GM19099 (cell line): ENCODE results near the gene CUL9.

ENCODE experiments used
- POLR2A ChIP-seq: IDR thresholded peaks from 3 replicates; pipeline ENCODE4 v1.6.1; 2011; ENCODE audit warnings: low read depth; ENCODE audit not compliant: insufficient read length; ENCODE audit errors: extremely low read depth

Gene CUL9

GRCh38 chr6:43263314-43264178 lies 81.5 kb downstream of the CUL9 start:
- TF ChIP-seq POLR2A: no peak

DNA sequence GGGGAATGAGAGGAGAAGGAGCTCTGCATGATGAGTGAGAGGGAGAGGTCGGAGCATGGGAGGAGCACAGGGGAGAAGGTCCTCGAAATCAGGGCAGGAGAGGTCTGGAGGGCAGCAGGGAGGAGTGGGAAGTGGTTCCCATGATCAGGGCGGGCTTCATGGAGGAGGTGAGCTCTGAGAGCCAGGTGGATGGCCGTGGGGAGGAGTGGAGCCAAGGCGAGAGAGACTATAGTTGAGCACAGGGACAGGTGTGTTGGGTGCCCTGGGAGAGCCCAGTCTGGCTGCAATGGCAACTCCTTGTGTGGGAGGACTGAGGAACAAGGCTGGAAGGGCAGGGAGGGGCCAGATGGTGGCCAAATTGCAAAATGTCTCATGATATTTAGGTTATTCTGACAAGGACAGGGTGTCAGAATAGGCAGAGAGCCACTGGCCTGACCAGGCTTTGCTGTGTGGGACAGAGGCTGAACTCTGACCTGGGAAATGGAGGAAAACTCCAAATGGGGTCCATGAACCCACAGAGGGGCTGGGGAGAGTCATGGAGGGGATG lies 82.7 kb downstream of the CUL9 start:
- TF ChIP-seq POLR2A: no peak

DNA sequence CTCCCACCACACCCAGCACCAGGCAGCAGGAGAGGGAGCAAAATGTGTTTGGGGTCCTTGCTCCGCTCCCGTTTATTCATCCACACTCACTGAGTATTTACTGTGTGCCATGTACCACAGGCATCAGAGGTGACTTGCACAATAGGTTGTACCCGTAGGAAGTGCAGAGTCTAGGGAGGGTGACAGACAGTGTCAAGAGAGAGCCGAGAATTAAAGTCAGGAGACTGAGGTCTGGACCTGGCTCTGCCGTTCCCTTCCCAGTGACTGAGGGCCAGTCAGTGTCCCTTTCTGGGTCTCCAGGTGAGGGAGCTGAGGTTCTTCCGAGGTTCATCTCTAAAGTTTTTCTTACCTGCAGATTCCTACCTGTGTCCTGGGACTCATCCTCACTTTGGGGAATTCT lies 83.6 kb downstream of the CUL9 start:
- no peak for TF ChIP-seq POLR2A

DNA sequence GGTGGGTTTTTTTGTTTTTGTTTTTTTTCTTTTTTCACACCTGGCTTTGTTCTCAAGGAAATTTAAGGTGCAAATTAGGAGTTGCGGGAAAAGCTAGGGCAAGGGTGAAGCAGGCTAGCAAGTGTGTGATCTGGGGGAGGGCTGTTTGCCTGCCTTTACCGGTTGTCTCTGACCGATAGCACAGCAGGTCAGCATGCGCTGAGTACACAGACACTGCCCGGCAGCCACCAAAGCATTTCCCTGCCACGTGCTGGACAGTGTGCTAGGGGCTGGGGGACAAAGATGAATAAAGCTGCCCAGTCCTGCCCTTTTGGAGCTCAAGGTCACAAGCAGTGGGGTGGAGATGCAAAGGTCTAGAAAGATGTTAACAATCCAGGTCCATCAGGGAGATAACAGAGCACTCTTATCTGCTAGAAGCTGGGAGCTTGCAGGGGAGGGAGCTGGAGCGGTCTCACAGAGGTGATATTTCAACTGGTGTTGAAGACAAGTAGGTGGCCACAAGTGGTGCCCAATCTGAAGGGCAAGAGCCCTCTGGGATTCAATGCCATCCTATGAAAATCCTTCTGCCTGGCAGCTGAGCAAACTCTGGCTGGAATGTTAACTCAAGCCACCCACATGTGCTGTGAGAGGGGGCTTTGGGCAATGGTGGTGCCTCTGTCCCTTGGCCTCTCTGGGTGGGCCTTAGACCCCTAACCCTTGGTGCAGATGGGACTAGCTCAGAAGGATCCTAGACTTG lies 85.8 kb downstream of the CUL9 start:
- no peak for TF ChIP-seq POLR2A

DNA sequence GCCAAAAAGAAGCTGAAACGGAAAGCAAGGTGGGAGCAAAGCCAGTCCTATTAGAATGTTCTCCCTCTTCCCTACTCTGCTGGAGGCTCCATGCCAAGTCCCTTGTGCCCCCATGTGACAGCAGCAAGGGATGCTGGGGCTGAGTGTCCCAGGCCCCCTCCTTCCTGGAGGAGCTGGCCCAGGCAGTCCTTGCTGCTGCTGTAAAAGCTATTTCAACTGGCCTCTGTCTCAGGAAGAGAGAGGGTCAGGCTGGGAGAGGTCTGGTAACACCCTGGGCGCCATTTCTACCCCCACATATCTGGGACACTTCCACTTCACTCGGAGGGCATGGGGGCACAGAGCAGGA lies 86.3 kb downstream of the CUL9 start:
- no peak for TF ChIP-seq POLR2A

- TF ChIP-seq POLR2A: no peak
Observed at GRCh38 chr6:43268782-43269272, 86.8 kb downstream of the CUL9 start.

DNA sequence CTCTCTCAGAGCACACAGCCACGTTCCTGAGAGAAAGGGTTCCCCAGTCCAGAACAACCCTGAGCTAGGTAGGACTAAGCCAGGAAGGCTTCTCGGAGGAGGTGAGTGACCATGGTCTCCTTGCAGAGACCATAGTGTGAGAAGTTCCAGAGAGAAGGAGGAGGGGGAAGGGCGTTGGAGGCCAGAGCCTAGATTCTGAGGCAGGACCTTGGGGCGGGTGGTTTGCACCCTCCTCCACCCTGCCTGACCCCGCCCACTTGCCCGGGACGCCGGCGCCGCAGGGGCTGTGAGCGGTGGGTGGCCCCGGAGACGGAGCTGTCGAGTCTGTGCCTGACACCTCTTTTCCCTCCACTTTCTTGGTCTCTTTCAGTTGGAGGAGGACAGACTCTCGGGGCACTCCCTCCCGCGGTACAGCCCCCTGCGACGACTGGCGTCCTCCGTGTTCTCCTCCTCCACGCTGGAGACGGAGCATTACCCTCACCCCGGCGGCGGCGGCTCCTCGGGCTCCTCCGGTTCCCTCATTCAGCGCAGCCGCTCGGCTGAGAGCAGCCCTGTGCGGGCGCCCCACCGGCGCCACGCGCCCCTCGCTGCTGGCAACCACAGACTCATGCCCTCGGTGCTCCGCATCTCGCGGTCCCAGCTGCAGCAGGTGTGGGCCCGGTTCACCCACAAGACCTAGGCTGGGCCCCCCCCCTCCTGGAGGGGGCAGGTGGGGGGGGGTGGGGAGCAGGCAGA lies 87.4 kb downstream of the CUL9 start:
- TF ChIP-seq POLR2A: no peak

GRCh38 chr6:43271103-43271815 lies 89.3 kb downstream of the CUL9 start:
- TF ChIP-seq POLR2A: no peak

DNA sequence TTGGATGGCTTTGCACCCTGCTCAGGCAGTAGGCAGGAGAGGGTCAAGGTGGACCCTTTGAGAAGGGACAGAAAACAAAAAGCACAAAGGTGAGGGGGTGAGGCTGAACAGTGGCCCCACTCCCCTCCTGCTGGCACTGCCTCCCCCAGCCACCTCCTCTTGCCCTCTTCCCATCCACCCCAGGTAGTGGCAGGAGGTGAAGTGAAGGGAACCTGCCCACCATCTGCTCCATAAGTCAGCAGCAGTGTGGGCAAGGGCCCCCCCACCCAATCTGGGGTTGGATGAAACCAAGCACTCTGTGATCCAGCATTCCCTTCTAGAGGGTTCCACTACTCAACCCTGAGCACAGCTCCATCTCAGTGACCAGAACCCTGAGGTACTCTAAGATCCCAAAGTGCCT lies 89.9 kb downstream of the CUL9 start:
- no peak for TF ChIP-seq POLR2A

- no peak for TF ChIP-seq POLR2A
Observed at GRCh38 chr6:43273707-43274106, 91.7 kb downstream of the CUL9 start.
